MM.1S (cell line): Measurements from ENCODE around the gene CMC1.

Experiments used
- DNase-seq: peaks from one replicate; pipeline ENCODE4 v3.0.0-alpha.2; 2015
- H2AFZ ChIP-seq: fragments of 300-600 bp; sonication (generic); 2 replicates; pipeline ENCODE4 v1.6.0; 2016; ENCODE audit warnings: antibody characterized with exemption, low read length
- H3F3A ChIP-seq: fragments of 300-600 bp; sonication (generic); 2 replicates; pipeline ENCODE4 v1.6.1; 2016; ENCODE audit warnings: mild to moderate bottlenecking, antibody characterized with exemption, low read length, moderate library complexity, mixed read lengths; ENCODE audit not compliant: insufficient read depth
- H3K27ac ChIP-seq: fragments of 300-600 bp; sonication (generic); 2 replicates; pipeline ENCODE4 v1.5.1; 2016; ENCODE audit warnings: mild to moderate bottlenecking, low read length
- H3K27me3 ChIP-seq: fragments of 300-600 bp; sonication (generic); replicated peaks from 2 replicates; pipeline ENCODE4 v1.6.0; 2016; ENCODE audit warnings: low read length; ENCODE audit not compliant: insufficient read depth
- H3K36me3 ChIP-seq: fragments of 300-600 bp; sonication (generic); replicated peaks from 2 replicates; pipeline ENCODE4 v1.6.1; 2016; ENCODE audit warnings: mild to moderate bottlenecking, low read length, mixed read lengths; ENCODE audit not compliant: insufficient read depth
- H3K4me1 ChIP-seq: fragments of 300-600 bp; sonication (generic); 2 replicates; pipeline ENCODE4 v1.6.1; 2016; ENCODE audit warnings: low read length, mixed read lengths
- H3K4me2 ChIP-seq: fragments of 300-600 bp; sonication (generic); 2 replicates; pipeline ENCODE4 v1.6.0; 2016; ENCODE audit warnings: low read depth, low read length
- H3K4me3 ChIP-seq: fragments of 300-600 bp; sonication (generic); 2 replicates; pipeline ENCODE4 v1.5.1; 2016; ENCODE audit warnings: low read length, mixed read lengths
- H3K79me2 ChIP-seq: fragments of 300-600 bp; sonication (generic); 2 replicates; pipeline ENCODE4 v1.6.1; 2016; ENCODE audit warnings: mixed run types, low read length, mixed read lengths
- H3K9ac ChIP-seq: fragments of 300-600 bp; sonication (generic); 2 replicates; pipeline ENCODE4 v1.6.1; 2016; ENCODE audit warnings: low read length, mixed read lengths
- H3K9me2 ChIP-seq: fragments of 300-600 bp; sonication (generic); replicated peaks from 2 replicates; pipeline ENCODE4 v1.6.1; 2016; ENCODE audit warnings: mild to moderate bottlenecking, low read length, mixed read lengths; ENCODE audit not compliant: insufficient read depth
- H3K9me3 ChIP-seq: fragments of 300-600 bp; sonication (generic); replicated peaks from 2 replicates; pipeline ENCODE4 v1.6.1; 2016; ENCODE audit warnings: mild to moderate bottlenecking, low read length, mixed read lengths; ENCODE audit not compliant: insufficient read depth
- H4K20me1 ChIP-seq: fragments of 300-600 bp; sonication (generic); 2 replicates; pipeline ENCODE4 v1.6.1; 2016; ENCODE audit warnings: mild to moderate bottlenecking, low read length, moderate library complexity, mixed read lengths; ENCODE audit not compliant: insufficient read depth
- CTCF ChIP-seq: fragments of 300-600 bp; sonication (generic); IDR thresholded peaks from 2 replicates; pipeline ENCODE4 v1.5.1; 2016; ENCODE audit warnings: antibody characterized with exemption, low read length, mixed read lengths
- EZH2 ChIP-seq: fragments of 300-600 bp; sonication (generic); optimal IDR thresholded peaks from 2 replicates; pipeline ENCODE3; 2017; ENCODE audit warnings: low read depth, mild to moderate bottlenecking, antibody characterized with exemption, low read length, mixed read lengths
- EZH2phosphoT487 ChIP-seq: fragments of 300-600 bp; sonication (generic); IDR thresholded peaks from 2 replicates; pipeline ENCODE4 v1.6.1; 2018; ENCODE audit warnings: antibody characterized with exemption, low read length

The CMC1 gene

GRCh38 chr3:28317438-28318022, 76.1 kb downstream of the CMC1 start:
- no peak overlapping the region for H3K27ac ChIP-seq
- H3F3A ChIP-seq, result no peaks in the 10 kb centered on the region
- H3K27me3 ChIP-seq, result no peaks in the 10 kb centered on the region
- TF ChIP-seq EZH2, result no peak
- TF ChIP-seq CTCF, result peak; percentile 67
- no peaks in the 10 kb centered on the region for H3K9me2 ChIP-seq
- H3K36me3 ChIP-seq, result no peaks in the 10 kb centered on the region
- DNase-seq, result peak; percentile 73
- no peaks in the 10 kb centered on the region for H3K9me3 ChIP-seq
- no peak overlapping the region for H3K4me2 ChIP-seq
- H3K4me1 ChIP-seq, result no peaks in the 10 kb centered on the region
- H4K20me1 ChIP-seq, result no peaks in the 10 kb centered on the region
- H3K79me2 ChIP-seq, result no peaks in the 10 kb centered on the region
- no peak overlapping the region for H3K9ac ChIP-seq
- no peak overlapping the region for H2AFZ ChIP-seq
- H3K4me3 ChIP-seq, result no peak overlapping the region

GRCh38 chr3:28320981-28321380, 79.6 kb downstream of the CMC1 start:
- 0 out of 2 replicates have a peak, but pooled peaks cover 3% of the 10 kb centered on the region for H3K36me3 ChIP-seq
- no peaks in the 10 kb centered on the region for H4K20me1 ChIP-seq
- no peaks in the 10 kb centered on the region for H3K27me3 ChIP-seq
- no peaks in the 10 kb centered on the region for H3K9me3 ChIP-seq
- H3K4me2 ChIP-seq, result no peak overlapping the region
- H3F3A ChIP-seq, result peaks cover 2% of the 10 kb centered on the region
- no peak overlapping the region for H3K4me3 ChIP-seq
- no peak overlapping the region for H3K27ac ChIP-seq
- H3K9me2 ChIP-seq, result no peaks in the 10 kb centered on the region
- H3K9ac ChIP-seq, result no peak overlapping the region
- DNase-seq, result no peak
- peaks cover 10% of the 10 kb centered on the region for H3K4me1 ChIP-seq
- H3K79me2 ChIP-seq, result no peaks in the 10 kb centered on the region
- no peak overlapping the region for H2AFZ ChIP-seq
- TF ChIP-seq EZH2, result no peak
- no peak for TF ChIP-seq CTCF
- TF ChIP-seq EZH2phosphoT487, result no peak

GRCh38 chr3:28322464-28322863, 81.0 kb downstream of the CMC1 start:
- Histone ChIP-seq H2AFZ (no peak overlapping the region), H3K79me2 (no peaks in the 10 kb centered on the region), H3F3A (peaks cover 14% of the 10 kb centered on the region), H3K4me3 (no peak overlapping the region), H3K27ac (no peak overlapping the region), H4K20me1 (no peaks in the 10 kb centered on the region), H3K4me2 (no peak overlapping the region), H3K27me3 (no peaks in the 10 kb centered on the region), H3K4me1 (peaks cover 24% of the 10 kb centered on the region), H3K36me3 (0 out of 2 replicates have a peak, but pooled peaks cover 3% of the 10 kb centered on the region), H3K9me2 (no peaks in the 10 kb centered on the region), H3K9me3 (no peaks in the 10 kb centered on the region), H3K9ac (no peak overlapping the region)
- TF ChIP-seq CTCF (no peak), EZH2 (no peak), EZH2phosphoT487 (no peak)
- no peak for DNase-seq
